ENCODE results near the gene EML6.

EML6 gene

GRCh38 chr2:54918647-54919280 is 195.3 kb downstream of the EML6 start:
- DNase-seq, result no peak

- no peak for DNase-seq
These were observed 197.2 kb downstream of the EML6 start for GRCh38 chr2:54920660-54921059.

- no peak for DNase-seq
These were observed 200.7 kb downstream of the EML6 start for GRCh38 chr2:54924121-54924520.

- no peak for DNase-seq
These were observed 201.6 kb downstream of the EML6 start for GRCh38 chr2:54925022-54925421.

- no peak for DNase-seq
These were observed 203.8 kb downstream of the EML6 start for GRCh38 chr2:54927085-54927750.

- DNase-seq, result no peak
These were observed 204.5 kb downstream of the EML6 start for GRCh38 chr2:54927751-54928615.

GRCh38 chr2:54928719-54929118 is 205.3 kb downstream of the EML6 start:
- DNase-seq, result no peak

GRCh38 chr2:54931473-54931872 is 208.0 kb downstream of the EML6 start:
- no peak for DNase-seq

- DNase-seq, result no peak
These were observed 211.9 kb downstream of the EML6 start for GRCh38 chr2:54935389-54935788.

- DNase-seq, result no peak
These were observed 213.3 kb downstream of the EML6 start for GRCh38 chr2:54936766-54937165.

- DNase-seq, result no peak
These were observed 216.1 kb downstream of the EML6 start for GRCh38 chr2:54939446-54940118.

- DNase-seq, result no peak
These were observed 217.3 kb downstream of the EML6 start for GRCh38 chr2:54940723-54941122.

- DNase-seq, result no peak
These were observed 218.0 kb downstream of the EML6 start for GRCh38 chr2:54941248-54941984.

- DNase-seq, result peak; percentile 64
These were observed 218.9 kb downstream of the EML6 start for GRCh38 chr2:54942373-54942772.

GRCh38 chr2:54944724-54945326 is 221.4 kb downstream of the EML6 start:
- no peak for DNase-seq

- DNase-seq, result no peak
These were observed 222.1 kb downstream of the EML6 start for GRCh38 chr2:54945391-54946219.

GRCh38 chr2:54946220-54946805 is 222.9 kb downstream of the EML6 start:
- DNase-seq, result no peak

- no peak for DNase-seq
These were observed 223.7 kb downstream of the EML6 start for GRCh38 chr2:54947136-54947535.

- DNase-seq, result no peak
These were observed 224.2 kb downstream of the EML6 start for GRCh38 chr2:54947646-54948045.

- no peak for DNase-seq
These were observed 224.7 kb downstream of the EML6 start for GRCh38 chr2:54948120-54948519.

- no peak for DNase-seq
These were observed 226.0 kb downstream of the EML6 start for GRCh38 chr2:54949431-54949830.
